Measurements from ENCODE around the gene ARHGAP26.

The ARHGAP26 gene

GRCh38 chr5:143261748-143262392, 491.7 kb downstream of the ARHGAP26 start:
- Mint-ChIP-seq H3K27me3 (ENCODE audit: low read depth) (no peaks in the 10 kb centered on the region), H3K4me3 (no peak overlapping the region), H3K27ac (no peak overlapping the region), H3K4me1 (ENCODE audit: low read depth) (peaks cover 6% of the 10 kb centered on the region), H3K9me3 (peaks cover 21% of the 10 kb centered on the region), H3K36me3 (ENCODE audit: low read depth) (peaks cover 7% of the 10 kb centered on the region)
- peak; percentile 20 for DNase-seq (ENCODE audit: low spot score)

- Mint-ChIP-seq H3K27me3 (ENCODE audit: low read depth) (no peaks in the 10 kb centered on the region), H3K27ac (no peak overlapping the region), H3K4me3 (no peak overlapping the region), H3K9me3 (peaks cover 28% of the 10 kb centered on the region), H3K4me1 (ENCODE audit: low read depth) (peaks cover 6% of the 10 kb centered on the region), H3K36me3 (ENCODE audit: low read depth) (peaks cover 9% of the 10 kb centered on the region)
- no peak for DNase-seq (ENCODE audit: low spot score)
Measured at GRCh38 chr5:143262393-143263174, 492.4 kb downstream of the ARHGAP26 start.

GRCh38 chr5:143263272-143263810, 493.2 kb downstream of the ARHGAP26 start:
- H3K27ac Mint-ChIP-seq, result no peak overlapping the region
- peaks cover 14% of the 10 kb centered on the region for H3K36me3 Mint-ChIP-seq (ENCODE audit: low read depth)
- DNase-seq (ENCODE audit: low spot score), result no peak
- H3K9me3 Mint-ChIP-seq, result peaks cover 35% of the 10 kb centered on the region
- H3K4me3 Mint-ChIP-seq, result no peak overlapping the region
- no peaks in the 10 kb centered on the region for H3K27me3 Mint-ChIP-seq (ENCODE audit: low read depth)
- H3K4me1 Mint-ChIP-seq (ENCODE audit: low read depth), result peaks cover 6% of the 10 kb centered on the region

GRCh38 chr5:143265995-143266394, 495.8 kb downstream of the ARHGAP26 start:
- Mint-ChIP-seq H3K9me3 (peaks cover 52% of the 10 kb centered on the region), H3K4me3 (no peak overlapping the region), H3K27me3 (ENCODE audit: low read depth) (no peaks in the 10 kb centered on the region), H3K36me3 (ENCODE audit: low read depth) (peaks cover 17% of the 10 kb centered on the region), H3K4me1 (ENCODE audit: low read depth) (peaks cover 2% of the 10 kb centered on the region), H3K27ac (no peak overlapping the region)
- no peak for DNase-seq (ENCODE audit: low spot score)

GRCh38 chr5:143267186-143267585, 497.0 kb downstream of the ARHGAP26 start:
- H3K4me1 Mint-ChIP-seq (ENCODE audit: low read depth), result peaks cover 2% of the 10 kb centered on the region
- H3K27me3 Mint-ChIP-seq (ENCODE audit: low read depth), result no peaks in the 10 kb centered on the region

GRCh38 chr5:143268388-143268787, 498.2 kb downstream of the ARHGAP26 start:
- no peak for DNase-seq (ENCODE audit: low spot score)
- H3K4me3 Mint-ChIP-seq, result no peak overlapping the region
- no peak overlapping the region for H3K27ac Mint-ChIP-seq
- no peaks in the 10 kb centered on the region for H3K4me1 Mint-ChIP-seq (ENCODE audit: low read depth)
- no peaks in the 10 kb centered on the region for H3K27me3 Mint-ChIP-seq (ENCODE audit: low read depth)
- peaks cover 14% of the 10 kb centered on the region for H3K36me3 Mint-ChIP-seq (ENCODE audit: low read depth)
- H3K9me3 Mint-ChIP-seq, result peaks cover 52% of the 10 kb centered on the region

More at GRCh38 chr5:143267186-143267585, 497.0 kb downstream of the ARHGAP26 start:
- H3K36me3 Mint-ChIP-seq (ENCODE audit: low read depth), result peaks cover 14% of the 10 kb centered on the region
- H3K27ac Mint-ChIP-seq, result no peak overlapping the region
- peaks cover 52% of the 10 kb centered on the region for H3K9me3 Mint-ChIP-seq
- DNase-seq (ENCODE audit: low spot score), result no peak
- no peak overlapping the region for H3K4me3 Mint-ChIP-seq

GRCh38 chr5:143271431-143271830, 501.3 kb downstream of the ARHGAP26 start:
- H3K9me3 Mint-ChIP-seq, result peaks cover 35% of the 10 kb centered on the region
- no peak overlapping the region for H3K4me3 Mint-ChIP-seq
- H3K27ac Mint-ChIP-seq, result no peak overlapping the region
- peaks cover 17% of the 10 kb centered on the region for H3K36me3 Mint-ChIP-seq (ENCODE audit: low read depth)
- no peaks in the 10 kb centered on the region for H3K27me3 Mint-ChIP-seq (ENCODE audit: low read depth)
- no peak for DNase-seq (ENCODE audit: low spot score)
- H3K4me1 Mint-ChIP-seq (ENCODE audit: low read depth), result peaks cover 3% of the 10 kb centered on the region

GRCh38 chr5:143274952-143275351, 504.8 kb downstream of the ARHGAP26 start:
- no peaks in the 10 kb centered on the region for H3K27me3 Mint-ChIP-seq (ENCODE audit: low read depth)
- H3K36me3 Mint-ChIP-seq (ENCODE audit: low read depth), result peaks cover 15% of the 10 kb centered on the region
- DNase-seq (ENCODE audit: low spot score), result no peak
- H3K9me3 Mint-ChIP-seq, result peaks cover under 1% of the 10 kb centered on the region
- H3K4me3 Mint-ChIP-seq, result no peak overlapping the region
- H3K4me1 Mint-ChIP-seq (ENCODE audit: low read depth), result peaks cover 3% of the 10 kb centered on the region
- no peak overlapping the region for H3K27ac Mint-ChIP-seq

- no peaks in the 10 kb centered on the region for H3K9me3 Mint-ChIP-seq
- no peak overlapping the region for H3K27ac Mint-ChIP-seq
- peaks cover 3% of the 10 kb centered on the region for H3K4me1 Mint-ChIP-seq (ENCODE audit: low read depth)
- DNase-seq (ENCODE audit: low spot score), result no peak
- no peak overlapping the region for H3K4me3 Mint-ChIP-seq
- H3K36me3 Mint-ChIP-seq (ENCODE audit: low read depth), result peaks cover 19% of the 10 kb centered on the region
- H3K27me3 Mint-ChIP-seq (ENCODE audit: low read depth), result no peaks in the 10 kb centered on the region
Measured at GRCh38 chr5:143275512-143276363, 505.6 kb downstream of the ARHGAP26 start.

GRCh38 chr5:143277536-143277935, 507.4 kb downstream of the ARHGAP26 start:
- DNase-seq (ENCODE audit: low spot score), result no peak
- no peak overlapping the region for H3K27ac Mint-ChIP-seq
- peaks cover 30% of the 10 kb centered on the region for H3K36me3 Mint-ChIP-seq (ENCODE audit: low read depth)
- H3K4me1 Mint-ChIP-seq (ENCODE audit: low read depth), result peaks cover 3% of the 10 kb centered on the region
- H3K27me3 Mint-ChIP-seq (ENCODE audit: low read depth), result no peaks in the 10 kb centered on the region
- H3K4me3 Mint-ChIP-seq, result no peak overlapping the region
- H3K9me3 Mint-ChIP-seq, result no peaks in the 10 kb centered on the region

Data from T-helper 2 cell treated with Interferon-gamma antibody and Interleukin-4, amounts not matched to agents 5 μg/mL and 100 μg/mL, for 36 hours (primary cell).